HepG2 (cell line): ENCODE data around the gene PPP3CB. TPM values are rescaled to one million over a fixed set of nuclear protein-coding genes. Genes with fewer than 3 reads are reported as not detected.

ENCODE experiments used
- ATAC-seq: fragments of 200-7000 bp; cut with Tn5 transposase; 3 replicates; pipeline ENCODE4 v1.9.1; 2020; ENCODE audit warnings: mild to moderate bottlenecking, moderate library complexity
- BruUV-seq: library from RNA; stranded (reverse); fragments of 400-500 nt; replicated peaks from 2 replicates; lab custom pipeline; 2021; lab: Mats Ljungman, UMichigan
- CTCF ChIA-PET: fragments of 300-600 bp; formaldehyde crosslinking; extraction: SDS; loops from one replicate; lab custom pipeline; 2021; ENCODE audit warnings: low total read pairs, inconsistent platforms, low intra/inter-chr PET ratio; lab: Yijun Ruan, JAX
- POLR2A ChIA-PET: fragments of 350-600 bp; sonication (Branson Sonifier 250); formaldehyde crosslinking; loops from one replicate; lab custom pipeline; 2020; ENCODE audit warnings: antibody characterized with exemption, inconsistent platforms; lab: Yijun Ruan, JAX
- DNase-seq: peaks from one replicate; pipeline ENCODE4 v3.0.0-alpha.2; 2015; ENCODE audit warnings: low spot score
- FAIRE-seq: peaks from 3 replicates; lab custom pipeline; 2011; peaks lifted over from hg19 to GRCh38; lab: Jason Lieb, UNC
- H2AFZ ChIP-seq: one replicate; pipeline ENCODE4 v1.6.1; 2011; ENCODE audit warnings: low read length, inconsistent platforms
- H3K27ac ChIP-seq: fragments of 300-600 bp; 3 replicates; pipeline ENCODE4 v1.8.0; 2011; ENCODE audit warnings: mixed run types, mild to moderate bottlenecking, mixed read lengths, low read length, inconsistent platforms; ENCODE audit not compliant: insufficient read depth; ENCODE audit errors: extremely low read length
- H3K27me3 ChIP-seq, 2 experiments: fragments of 200-600 bp in 1 of 2; 2 replicates in 1 of 2; 3 replicates in 1 of 2; pipeline versions ENCODE4 v1.6.0 to v1.8.0; 2011; ENCODE audit warnings: low read length in 2 of 2, mild to moderate bottlenecking in 2 of 2, moderate library complexity in 2 of 2, inconsistent platforms in 1 of 2; ENCODE audit not compliant: insufficient read depth in 2 of 2, control insufficient read depth in 1 of 2
- H3K36me3 ChIP-seq, 2 experiments: fragments of 200-600 bp in 1 of 2; replicated peaks in 1 of 2; 2 replicates in 1 of 2; 3 replicates in 1 of 2; pipeline versions ENCODE4 v1.5.1 to v1.8.0; 2011; ENCODE audit warnings: low read length in 2 of 2, inconsistent platforms in 1 of 2; ENCODE audit not compliant: insufficient read depth in 2 of 2, control insufficient read depth in 1 of 2
- H3K4me1 ChIP-seq: 2 replicates; pipeline ENCODE4 v1.5.1; 2012; ENCODE audit warnings: low read length, inconsistent platforms; ENCODE audit not compliant: insufficient read depth
- H3K4me2 ChIP-seq: 2 replicates; pipeline ENCODE4 v1.6.0; 2011; ENCODE audit warnings: low read depth, low read length, inconsistent platforms
- H3K4me3 ChIP-seq, 3 experiments: fragments of 200-600 bp in 1 of 3; sonication (generic), shearing (Covaris generic) in 1 of 3; replicated peaks in 1 of 3; 2 replicates each; pipeline ENCODE4 v1.5.1; 2011 to 2016; ENCODE audit warnings: low read length in 3 of 3, inconsistent platforms in 2 of 3, low read depth in 2 of 3, mild to moderate bottlenecking in 2 of 3, control low read depth in 1 of 3, mixed read lengths in 1 of 3; ENCODE audit not compliant: insufficient read depth in 1 of 3
- H3K79me2 ChIP-seq: one replicate; pipeline ENCODE4 v1.6.1; 2011; ENCODE audit warnings: low read length, inconsistent platforms; ENCODE audit not compliant: insufficient read depth
- H3K9ac ChIP-seq: 2 replicates; pipeline ENCODE4 v1.6.0; 2011; ENCODE audit warnings: mild to moderate bottlenecking, low read depth, low read length, inconsistent platforms; ENCODE audit not compliant: insufficient read depth
- H3K9me3 ChIP-seq: 2 replicates; pipeline ENCODE4 v1.5.1; 2012; ENCODE audit warnings: mild to moderate bottlenecking, low read length
- H4K20me1 ChIP-seq: 2 replicates; pipeline ENCODE4 v1.6.0; 2011; ENCODE audit warnings: inconsistent platforms, mild to moderate bottlenecking, low read length, moderate library complexity; ENCODE audit not compliant: insufficient read depth
- ATRX ChIP-seq: sonication (generic); formaldehyde crosslinking; IDR thresholded peaks from 2 replicates; pipeline ENCODE4 v1.4.0; 2020; ENCODE audit warnings: missing genetic modification reagents, borderline replicate concordance
- NCOR1 ChIP-seq: fragments of 200-600 bp; sonication (generic); IDR thresholded peaks from 2 replicates; pipeline ENCODE4 v1.7.0; 2017; ENCODE audit warnings: antibody characterized with exemption, low read length, borderline replicate concordance
- NFE2L2 ChIP-seq: fragments of 150-350 bp; IDR thresholded peaks from 2 replicates; pipeline ENCODE4 v1.6.1; 2014; ENCODE audit warnings: low read length
- PHF5A ChIP-seq: IDR thresholded peaks from one replicate; pipeline ENCODE4 v1.6.1; 2018; ENCODE audit warnings: low read depth, missing genetic modification reagents; ENCODE audit not compliant: unreplicated experiment
- SNRNP70 ChIP-seq: fragments of 200-400 bp; formaldehyde crosslinking; IDR thresholded peaks from 2 replicates; pipeline ENCODE4 v1.6.1; 2017; ENCODE audit warnings: mild to moderate bottlenecking, low read depth, low read length, moderate library complexity
- TBL1XR1 ChIP-seq: fragments of 150-350 bp; IDR thresholded peaks from 2 replicates; pipeline ENCODE4 v1.6.1; 2014; ENCODE audit warnings: borderline replicate concordance, low read length; ENCODE audit not compliant: partially characterized antibody
- TRAFD1 ChIP-seq: sonication (generic); formaldehyde crosslinking; IDR thresholded peaks from 2 replicates; pipeline ENCODE4 v1.5.1; 2020; ENCODE audit warnings: missing genetic modification reagents, mild to moderate bottlenecking, borderline replicate concordance
- ZKSCAN8 ChIP-seq: IDR thresholded peaks from 2 replicates; pipeline ENCODE4 v1.6.1; 2016; ENCODE audit warnings: borderline replicate concordance, missing genetic modification reagents, missing compliant biosample characterization
- ZNF512 ChIP-seq: sonication (generic); formaldehyde crosslinking; IDR thresholded peaks from 2 replicates; pipeline ENCODE4 v1.4.0; 2020; ENCODE audit warnings: mild to moderate bottlenecking, missing genetic modification reagents
- ZNF75D ChIP-seq: sonication (generic); formaldehyde crosslinking; IDR thresholded peaks from 2 replicates; pipeline ENCODE4 v1.8.1; 2023; ENCODE audit warnings: missing genetic modification reagents, mild to moderate bottlenecking, borderline replicate concordance
- ZSCAN12 ChIP-seq: sonication (generic); formaldehyde crosslinking; IDR thresholded peaks from 2 replicates; pipeline ENCODE4 v1.9.0; 2021; ENCODE audit warnings: mild to moderate bottlenecking, missing genetic modification reagents
- WGBS: methylation state at CpG from one replicate; pipeline ENCODE4 v1.1.6; 2017; ENCODE audit warnings: low lambda C conversion rate; 5-methylcytosine and 5-hydroxymethylcytosine counted together
- in situ Hi-C: cut with HindIII; loops from 2 replicates; pipeline ENCODE4 v1.10.0; 2017; ENCODE audit warnings: low pct_unique_long_range_greater_than_20kb; ENCODE audit not compliant: extremely low pct_ligation_motif_present
- intact Hi-C: fragments of 100-400 bp; cut with micrococcal nuclease; formaldehyde crosslinking; loops from one replicate; pipeline ENCODE4 v1.10.0; 2022; ENCODE audit not compliant: unreplicated experiment
- polyA plus RNA-seq, 8 experiments: library from polyadenylated mRNA; depleted of rRNA in 3 of 8; stranded (reverse) in 7 of 8; unstranded in 1 of 8; fragments of >200 nt; fragmentation: Illumina TruSeq in 4 of 8; extraction: Trizol in 4 of 8; gene quantifications; 2 replicates each; pipeline versions ENCODE4 v1.2.1 to v1.2.3, GENCODE V29; 2011 to 2016; ENCODE audit warnings: low read depth in 4 of 8, missing spikeins in 1 of 8, mixed read lengths in 1 of 8; ENCODE audit not compliant: insufficient read depth in 1 of 8
- total RNA-seq, 5 experiments: library from RNA; depleted of rRNA; stranded (reverse); fragments of >200 nt; fragmentation: Illumina TruSeq; extraction: Trizol; gene quantifications; 2 replicates each; pipeline ENCODE4 v1.2.3, GENCODE V29; 2016; ENCODE audit warnings: low read depth in 1 of 5
- TF ChIP-seq, protein P1 (sequence below): sonication (generic); formaldehyde crosslinking; IDR thresholded peaks from 2 replicates; pipeline ENCODE4 v1.9.0; 2021; ENCODE audit warnings: missing genetic modification reagents, borderline replicate concordance

Gene PPP3CB
- total and polyA plus RNA-seq, 2 of the 13 experiments (the other 11 are each of a cell fraction or from before 2014, with no cell fraction given) = 8.7 to 11.4 TPM

- H4K20me1 ChIP-seq = no peaks in the 10 kb centered on the region
- no peak overlapping the region for H3K27ac ChIP-seq
- no peak for TF ChIP-seq NCOR1
- TF ChIP-seq ATRX (CRISPR knock-in tag) = no peak
- TF ChIP-seq PHF5A = no peak
- TF ChIP-seq ZKSCAN8 = no peak
- TF ChIP-seq ZNF75D (CRISPR knock-in tag) = no peak
- TF ChIP-seq SNRNP70 = no peak
- TF ChIP-seq ZNF512 (CRISPR knock-in tag) = no peak
- no peak for TF ChIP-seq TRAFD1 (CRISPR knock-in tag)
- no peak for TF ChIP-seq NFE2L2
- no peak for TF ChIP-seq TBL1XR1
- no peak for TF ChIP-seq ZSCAN12 (CRISPR knock-in tag)
- TF ChIP-seq, protein P1, sequence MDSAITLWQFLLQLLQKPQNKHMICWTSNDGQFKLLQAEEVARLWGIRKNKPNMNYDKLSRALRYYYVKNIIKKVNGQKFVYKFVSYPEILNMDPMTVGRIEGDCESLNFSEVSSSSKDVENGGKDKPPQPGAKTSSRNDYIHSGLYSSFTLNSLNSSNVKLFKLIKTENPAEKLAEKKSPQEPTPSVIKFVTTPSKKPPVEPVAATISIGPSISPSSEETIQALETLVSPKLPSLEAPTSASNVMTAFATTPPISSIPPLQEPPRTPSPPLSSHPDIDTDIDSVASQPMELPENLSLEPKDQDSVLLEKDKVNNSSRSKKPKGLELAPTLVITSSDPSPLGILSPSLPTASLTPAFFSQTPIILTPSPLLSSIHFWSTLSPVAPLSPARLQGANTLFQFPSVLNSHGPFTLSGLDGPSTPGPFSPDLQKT (CRISPR knock-in tag) = no peak
- H3K36me3 ChIP-seq = peaks cover 2 to 46% of the 10 kb centered on the region in 2 experiments
- ChIA-PET CTCF (no interaction called here), POLR2A (no interaction called here)
- H3K4me1 ChIP-seq = no peaks in the 10 kb centered on the region
- no TSS peak for BruUV-seq
- no peaks in the 10 kb centered on the region for H3K79me2 ChIP-seq
- in situ Hi-C loops (no loop called here), intact Hi-C loops (no loop called here)
- no peak overlapping the region for H3K9ac ChIP-seq
- no peak overlapping the region for H3K4me2 ChIP-seq
- no peak overlapping the region for H2AFZ ChIP-seq
- no peak overlapping the region for H3K4me3 ChIP-seq
- H3K27me3 ChIP-seq = no peaks in the 10 kb centered on the region
- 94% methylated on average over 3 of the region's 3 CpGs for WGBS
- no peak for ATAC-seq
- H3K9me3 ChIP-seq = no peaks in the 10 kb centered on the region
- no peak for FAIRE-seq
- no peak for DNase-seq
Measured at GRCh38 chr10:73471226-73471625, 24.6 kb downstream of the PPP3CB start.
